Small intestine (tissue), 7 donors: ENCODE results near the gene RBBP5. TPM values are rescaled to one million over a fixed set of nuclear protein-coding genes. Genes with fewer than 3 reads are reported as not detected.

Experiments used
- DNase-seq, 2 donors: peaks; one replicate each; pipeline versions ENCODE4 v3.0.0 to v3.0.0-alpha.2; 2013
- FAIRE-seq: peaks from 2 replicates; lab custom pipeline; 2012; peaks lifted over from hg19 to GRCh38; lab: Jason Lieb, UNC
- H3K27ac ChIP-seq, 3 donors: one replicate each; pipeline ENCODE4 v1.5.1; 2013; ENCODE audit warnings: low read length in 2 of 3, mild to moderate bottlenecking in 2 of 3, control low read depth in 1 of 3, inconsistent platforms in 1 of 3, low read depth in 1 of 3, moderate library complexity in 1 of 3
- H3K27me3 ChIP-seq, 3 donors: one replicate each; pipeline ENCODE4 v1.6.1; 2013; ENCODE audit warnings: low read length in 3 of 3, inconsistent platforms in 1 of 3; ENCODE audit not compliant: control insufficient read depth in 3 of 3, insufficient read depth in 3 of 3
- H3K36me3 ChIP-seq, 3 donors: one replicate each; pipeline ENCODE4 v1.6.1; 2013; ENCODE audit warnings: low read length in 3 of 3, inconsistent platforms in 1 of 3, low read depth in 1 of 3, mild to moderate bottlenecking in 1 of 3, moderate library complexity in 1 of 3; ENCODE audit not compliant: control insufficient read depth in 3 of 3, insufficient read depth in 2 of 3
- H3K4me1 ChIP-seq, 3 donors: one replicate each; pipeline ENCODE4 v1.6.1; 2013; ENCODE audit warnings: low read length in 2 of 3, inconsistent platforms in 1 of 3, low read depth in 1 of 3, mild to moderate bottlenecking in 1 of 3, moderate library complexity in 1 of 3; ENCODE audit not compliant: control insufficient read depth in 3 of 3, insufficient read depth in 2 of 3
- H3K4me3 ChIP-seq, 3 donors: one replicate each; pipeline ENCODE4 v1.5.1; 2013; ENCODE audit warnings: low read length in 3 of 3, control low read depth in 1 of 3, inconsistent platforms in 1 of 3, low read depth in 1 of 3, mild to moderate bottlenecking in 1 of 3, moderate library complexity in 1 of 3
- H3K9me3 ChIP-seq, 2 donors: one replicate each; pipeline ENCODE4 v1.6.1; 2013; ENCODE audit warnings: low read depth in 1 of 2, low read length in 1 of 2; ENCODE audit not compliant: control insufficient read depth in 2 of 2, insufficient read depth in 1 of 2
- WGBS, 3 donors: extraction: QIAGEN DNeasy Blood & Tissue Kit; methylation state at CpG; one replicate each; pipeline ENCODE4 v1.1.7; 2013; 5-methylcytosine and 5-hydroxymethylcytosine counted together
- polyA plus RNA-seq, 4 donors: library from polyadenylated mRNA; stranded (reverse) in 3 of 4; unstranded in 1 of 4; fragments of 200-250 nt in 3 of 4; fragments of 120-200 nt in 1 of 4; gene quantifications; one replicate each; pipeline versions ENCODE4 v1.2.1 to v1.2.3, GENCODE V29; 2013
- donor health status: healthy with polysubstance abuse.
- donor health status: control.
- donor health status: control.
- donor health status: Bipolar disorder and iron deficiency.
- donor health status: healthy.

The RBBP5 gene
- polyA plus RNA-seq, 4 donors = 5.9 to 14.4 (median 7.1) TPM

GRCh38 chr1:205124726-205125125 lies 2.9 kb upstream of the RBBP5 start:
- no peaks in the 10 kb centered on the region for H3K27me3 ChIP-seq
- no peak overlapping the region for H3K27ac ChIP-seq
- no peak overlapping the region for H3K4me3 ChIP-seq
- FAIRE-seq = no peak
- DNase-seq = no peak
- no peaks in the 10 kb centered on the region for H3K36me3 ChIP-seq
- H3K4me1 ChIP-seq = peaks cover 4 to 11% (median 8%) of the 10 kb centered on the region in 3 donors
- no peaks in the 10 kb centered on the region for H3K9me3 ChIP-seq
- 77 to 90% (median 85%) methylated on average over 7 of the region's 7 CpGs for WGBS, 3 donors

GRCh38 chr1:205122489-205122882 lies 708 bp upstream of the RBBP5 start:
- peak overlapping the region in 2 of 3 donors; percentile 43 to 93 for H3K4me3 ChIP-seq
- H3K4me1 ChIP-seq = peaks cover 4 to 12% (median 11%) of the 10 kb centered on the region in 3 donors
- H3K36me3 ChIP-seq = peaks cover 0 to 2% (median 2%) of the 10 kb centered on the region in 3 donors
- WGBS, 3 donors = 10 to 17% (median 13%) methylated on average over 9 of the region's 9 CpGs
- no peak for FAIRE-seq
- no peaks in the 10 kb centered on the region for H3K27me3 ChIP-seq
- H3K9me3 ChIP-seq = no peaks in the 10 kb centered on the region
- DNase-seq = no peak
- peak overlapping the region; percentile 86 to 94 (median 86) for H3K27ac ChIP-seq

- DNase-seq = no peak
- Histone ChIP-seq H3K36me3 (peaks cover 2 to 9% (median 3%) of the 10 kb centered on the region in 3 donors), H3K9me3 (no peaks in the 10 kb centered on the region), H3K4me3 (no peak overlapping the region), H3K27me3 (no peaks in the 10 kb centered on the region), H3K27ac (no peak overlapping the region), H3K4me1 (peaks cover 4 to 12% (median 11%) of the 10 kb centered on the region in 3 donors)
- no peak for FAIRE-seq
- WGBS, 3 donors = 58 to 72% (median 72%) methylated on average over 2 of the region's 2 CpGs
Measured at GRCh38 chr1:205118752-205119151, 3.0 kb downstream of the RBBP5 start.

- Histone ChIP-seq H3K4me3 (no peak overlapping the region), H3K36me3 (peaks cover 3 to 16% (median 7%) of the 10 kb centered on the region in 3 donors)
- no peak for DNase-seq
Measured at GRCh38 chr1:205111354-205111753, 10.4 kb downstream of the RBBP5 start.

GRCh38 chr1:205109711-205110110 lies 12.1 kb downstream of the RBBP5 start:
- FAIRE-seq (no peak), DNase-seq (no peak)
- WGBS, 3 donors = 79 to 94% (median 90%) methylated on average over 5 of the region's 5 CpGs
- Histone ChIP-seq H3K4me3 (no peak overlapping the region), H3K36me3 (peaks cover 9 to 18% (median 10%) of the 10 kb centered on the region in 3 donors), H3K27me3 (no peaks in the 10 kb centered on the region), H3K9me3 (no peaks in the 10 kb centered on the region), H3K27ac (no peak overlapping the region), H3K4me1 (no peaks in the 10 kb centered on the region)

More at GRCh38 chr1:205111354-205111753, 10.4 kb downstream of the RBBP5 start:
- H3K27ac ChIP-seq = no peak overlapping the region
- H3K9me3 ChIP-seq = no peaks in the 10 kb centered on the region
- no peaks in the 10 kb centered on the region for H3K4me1 ChIP-seq
- H3K27me3 ChIP-seq = no peaks in the 10 kb centered on the region
- no peak for FAIRE-seq

- Histone ChIP-seq H3K4me1 (no peaks in the 10 kb centered on the region), H3K27ac (no peak overlapping the region), H3K27me3 (no peaks in the 10 kb centered on the region), H3K4me3 (no peak overlapping the region), H3K9me3 (no peaks in the 10 kb centered on the region), H3K36me3 (peaks cover 9 to 22% (median 10%) of the 10 kb centered on the region in 3 donors)
- no peak for DNase-seq
- WGBS, 3 donors = 83 to 97% (median 92%) methylated on average over 1 of the region's 1 CpG
- FAIRE-seq = no peak
Measured at GRCh38 chr1:205109269-205109668, 12.5 kb downstream of the RBBP5 start.

GRCh38 chr1:205108464-205108863 lies 13.3 kb downstream of the RBBP5 start:
- 90 to 92% (median 92%) methylated on average over 4 of the region's 4 CpGs for WGBS, 3 donors
- H3K9me3 ChIP-seq = no peaks in the 10 kb centered on the region
- H3K27ac ChIP-seq = no peak overlapping the region
- H3K4me1 ChIP-seq = no peaks in the 10 kb centered on the region
- FAIRE-seq (no peak), DNase-seq (no peak)
- H3K4me3 ChIP-seq = no peak overlapping the region
- no peaks in the 10 kb centered on the region for H3K27me3 ChIP-seq
- H3K36me3 ChIP-seq = peaks cover 10 to 24% (median 14%) of the 10 kb centered on the region in 3 donors

GRCh38 chr1:205107327-205107726 lies 14.5 kb downstream of the RBBP5 start:
- DNase-seq = no peak
- 93 to 99% (median 97%) methylated on average over 4 of the region's 4 CpGs for WGBS, 3 donors
- no peak for FAIRE-seq
- H3K4me3 ChIP-seq = no peak overlapping the region
- H3K9me3 ChIP-seq = no peaks in the 10 kb centered on the region
- H3K36me3 ChIP-seq = peaks cover 10 to 26% (median 15%) of the 10 kb centered on the region in 3 donors
- H3K27ac ChIP-seq = no peak overlapping the region
- no peaks in the 10 kb centered on the region for H3K27me3 ChIP-seq
- no peaks in the 10 kb centered on the region for H3K4me1 ChIP-seq

- 96 to 97% (median 97%) methylated on average over 3 of the region's 3 CpGs for WGBS, 3 donors
- no peaks in the 10 kb centered on the region for H3K27me3 ChIP-seq
- no peak overlapping the region for H3K4me3 ChIP-seq
- no peak overlapping the region for H3K27ac ChIP-seq
- no peak for FAIRE-seq
- DNase-seq = no peak
- H3K9me3 ChIP-seq = no peaks in the 10 kb centered on the region
- no peaks in the 10 kb centered on the region for H3K4me1 ChIP-seq
- peaks cover 22 to 33% (median 27%) of the 10 kb centered on the region in 3 donors for H3K36me3 ChIP-seq
Measured at GRCh38 chr1:205102404-205102803, 19.4 kb downstream of the RBBP5 start.
